ENCODE data around the gene RUFY4.
A peak's percentile ranks its signal among the peaks of the same experiment; 100 is the strongest.

RUFY4 gene

DNA sequence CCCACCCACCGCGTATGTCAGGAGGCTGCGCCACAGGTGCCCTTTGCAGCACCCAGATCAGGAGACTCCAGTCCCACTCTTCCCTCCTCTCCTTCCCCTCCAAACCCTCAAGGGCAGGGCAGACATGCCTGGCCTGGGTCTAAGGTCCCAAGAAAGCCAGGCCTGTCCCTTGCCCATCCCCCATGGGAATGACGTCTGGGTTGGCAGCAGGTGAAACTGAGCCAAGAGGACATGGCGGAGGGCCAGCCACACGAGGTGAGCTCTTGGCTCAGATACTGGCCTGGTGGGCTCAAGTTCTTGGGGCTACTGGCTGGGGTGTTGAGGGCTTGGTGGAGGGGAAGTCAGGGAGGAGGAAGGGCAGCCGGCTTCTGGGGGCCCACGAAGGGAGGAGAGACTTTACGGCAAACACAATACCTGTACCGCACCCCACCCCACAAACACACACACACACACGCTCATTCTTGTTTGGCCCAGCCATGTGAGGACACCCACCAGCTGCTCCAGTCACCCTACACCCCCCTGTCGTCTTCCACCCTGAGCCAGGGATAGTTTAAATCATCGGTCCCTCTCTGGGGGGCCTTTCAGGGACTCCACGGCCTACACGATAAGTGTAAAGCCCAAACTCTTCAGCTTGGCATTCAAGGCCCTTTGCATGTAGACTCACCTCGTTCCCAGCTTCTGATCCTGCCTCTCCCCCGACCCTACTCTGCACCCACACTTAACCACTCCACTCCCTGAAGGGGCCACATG, 42.2 kb upstream of the RUFY4 start:
- Histone ChIP-seq H3K4me3 (ENCODE audit: low read length) (no peak overlapping the region), H3K4me1 (ENCODE audit: insufficient read depth, low read length) (no peaks in the 10 kb centered on the region; the same call in 1 of the 2 replicates), H3K36me3 (ENCODE audit: insufficient read depth, low read depth, low read length) (no peaks in the 10 kb centered on the region), H3K9me3 (ENCODE audit: insufficient read depth, low read depth, low read length) (no peaks in the 10 kb centered on the region), H3K27ac (ENCODE audit: low read length) (no peak overlapping the region), H3K27me3 (ENCODE audit: insufficient read depth, low read length) (0 out of 2 replicates have a peak, but pooled peaks cover 7% of the 10 kb centered on the region), H3K9ac (ENCODE audit: low read depth, low read length) (no peak overlapping the region)

GRCh38 chr2:218027426-218028188, 41.4 kb upstream of the RUFY4 start:
- no peak overlapping the region for H3K9ac ChIP-seq (ENCODE audit: low read depth, low read length)
- no peaks in the 10 kb centered on the region; the same call in 1 of the 2 replicates for H3K4me1 ChIP-seq (ENCODE audit: insufficient read depth, low read length)
- H3K9me3 ChIP-seq (ENCODE audit: insufficient read depth, low read depth, low read length), result no peaks in the 10 kb centered on the region
- no peak overlapping the region for H3K27ac ChIP-seq (ENCODE audit: low read length)
- H3K36me3 ChIP-seq (ENCODE audit: insufficient read depth, low read depth, low read length), result no peaks in the 10 kb centered on the region
- peaks cover 14% of the 10 kb centered on the region for H3K27me3 ChIP-seq (ENCODE audit: insufficient read depth, low read length)
- no peak overlapping the region for H3K4me3 ChIP-seq (ENCODE audit: low read length)

DNA sequence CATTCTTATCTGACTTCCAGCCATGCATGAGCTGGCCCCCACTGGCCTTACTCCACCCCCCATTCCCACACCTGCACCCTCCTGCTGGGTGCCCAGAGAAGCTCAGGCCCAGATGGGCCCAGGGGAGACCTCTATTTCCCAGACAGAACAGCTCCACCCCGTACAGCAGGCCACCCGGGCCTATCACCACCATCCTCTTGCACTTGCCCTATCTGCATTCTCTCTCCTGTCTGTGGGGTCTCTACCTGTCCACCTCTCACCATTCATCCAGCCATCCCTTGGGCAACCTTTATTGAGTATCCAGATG, 40.9 kb upstream of the RUFY4 start:
- Histone ChIP-seq H3K4me3 (ENCODE audit: low read length) (no peak overlapping the region), H3K36me3 (ENCODE audit: insufficient read depth, low read depth, low read length) (no peaks in the 10 kb centered on the region), H3K4me1 (ENCODE audit: insufficient read depth, low read length) (no peaks in the 10 kb centered on the region; the same call in 1 of the 2 replicates), H3K27ac (ENCODE audit: low read length) (no peak overlapping the region), H3K27me3 (ENCODE audit: insufficient read depth, low read length) (peaks cover 19% of the 10 kb centered on the region), H3K9me3 (ENCODE audit: insufficient read depth, low read depth, low read length) (no peaks in the 10 kb centered on the region), H3K9ac (ENCODE audit: low read depth, low read length) (no peak overlapping the region)

DNA sequence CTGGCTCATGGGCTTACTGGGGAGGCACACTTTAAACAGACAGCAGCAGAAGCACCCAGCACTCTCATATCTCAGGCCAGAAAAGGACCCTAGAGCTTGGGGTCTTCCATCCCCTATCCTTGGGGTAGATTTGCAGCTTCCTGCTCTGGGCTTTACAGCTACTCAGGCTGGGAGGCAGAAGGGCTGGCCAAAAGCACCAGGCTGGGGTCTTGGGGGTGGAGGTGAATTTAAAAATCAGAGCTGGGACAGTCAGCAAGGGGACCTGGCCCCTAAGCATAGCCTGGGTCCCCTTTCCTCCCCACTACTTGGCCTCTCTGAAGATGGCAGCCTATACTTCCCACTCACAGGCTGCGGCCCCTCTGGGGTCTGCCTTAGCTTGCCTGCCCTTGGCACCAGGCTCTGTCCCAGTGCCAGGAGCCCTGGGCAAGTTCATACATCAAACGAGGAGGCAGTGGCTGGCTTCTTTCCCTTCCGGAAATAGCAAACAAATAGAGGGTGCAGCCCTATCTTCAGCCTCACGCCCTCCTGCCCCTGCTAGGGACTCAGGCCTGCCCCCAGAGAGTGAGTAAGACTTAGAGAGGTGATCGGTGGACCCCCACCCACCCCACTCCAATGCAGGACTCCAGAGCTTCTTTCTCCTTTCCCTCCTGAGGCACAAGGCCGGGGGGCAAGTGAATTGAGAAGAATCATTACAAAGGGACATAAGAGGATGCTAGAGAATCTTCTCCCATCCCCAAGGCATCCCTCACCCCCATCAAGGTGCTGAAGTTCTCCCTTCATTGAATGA, 40.3 kb upstream of the RUFY4 start:
- H3K27ac ChIP-seq (ENCODE audit: low read length), result no peak overlapping the region
- H3K4me1 ChIP-seq (ENCODE audit: insufficient read depth, low read length), result no peaks in the 10 kb centered on the region; the same call in 1 of the 2 replicates
- H3K9me3 ChIP-seq (ENCODE audit: insufficient read depth, low read depth, low read length), result no peaks in the 10 kb centered on the region
- no peaks in the 10 kb centered on the region for H3K36me3 ChIP-seq (ENCODE audit: insufficient read depth, low read depth, low read length)
- no peak overlapping the region for H3K9ac ChIP-seq (ENCODE audit: low read depth, low read length)
- H3K4me3 ChIP-seq (ENCODE audit: low read length), result no peak overlapping the region
- peaks cover 26% of the 10 kb centered on the region for H3K27me3 ChIP-seq (ENCODE audit: insufficient read depth, low read length)

GRCh38 chr2:218029366-218030360, 39.4 kb upstream of the RUFY4 start:
- no peaks in the 10 kb centered on the region for H3K9me3 ChIP-seq (ENCODE audit: insufficient read depth, low read depth, low read length)
- no peak overlapping the region for H3K9ac ChIP-seq (ENCODE audit: low read depth, low read length)
- no peaks in the 10 kb centered on the region for H3K36me3 ChIP-seq (ENCODE audit: insufficient read depth, low read depth, low read length)
- H3K27me3 ChIP-seq (ENCODE audit: insufficient read depth, low read length), result peaks cover 35% of the 10 kb centered on the region
- H3K4me3 ChIP-seq (ENCODE audit: low read length), result no peak overlapping the region
- H3K4me1 ChIP-seq (ENCODE audit: insufficient read depth, low read length), result no peaks in the 10 kb centered on the region; the same call in 1 of the 2 replicates
- no peak overlapping the region for H3K27ac ChIP-seq (ENCODE audit: low read length)

- Histone ChIP-seq H3K4me3 (ENCODE audit: low read length) (no peak overlapping the region), H3K36me3 (ENCODE audit: insufficient read depth, low read depth, low read length) (no peaks in the 10 kb centered on the region), H3K27me3 (ENCODE audit: insufficient read depth, low read length) (peaks cover 36% of the 10 kb centered on the region), H3K27ac (ENCODE audit: low read length) (no peak overlapping the region), H3K9me3 (ENCODE audit: insufficient read depth, low read depth, low read length) (no peaks in the 10 kb centered on the region), H3K4me1 (ENCODE audit: insufficient read depth, low read length) (no peaks in the 10 kb centered on the region), H3K9ac (ENCODE audit: low read depth, low read length) (no peak overlapping the region)
Measured at GRCh38 chr2:218030409-218031195, 38.5 kb upstream of the RUFY4 start.

DNA sequence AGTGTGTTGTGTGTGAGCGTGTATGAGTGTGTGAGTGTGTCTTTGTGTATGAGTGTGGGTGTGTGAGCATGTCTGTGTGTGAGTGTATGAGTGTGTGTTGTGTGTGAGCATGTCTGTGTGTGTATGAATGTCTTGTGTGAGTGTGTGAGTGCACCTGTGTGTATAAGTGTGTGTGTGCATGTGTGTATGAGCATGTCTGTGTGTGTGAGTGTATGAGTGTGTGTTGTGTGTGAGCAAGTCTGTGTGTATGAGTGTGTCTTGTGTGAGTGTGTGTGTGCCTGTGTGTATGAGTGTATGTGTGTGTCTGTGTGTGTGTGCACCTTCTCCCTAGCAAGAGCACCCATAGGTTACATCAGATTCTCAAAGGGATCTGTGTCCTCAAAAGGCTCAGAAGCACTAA, 37.8 kb upstream of the RUFY4 start:
- Histone ChIP-seq H3K4me1 (ENCODE audit: insufficient read depth, low read length) (no peaks in the 10 kb centered on the region), H3K4me3 (ENCODE audit: low read length) (no peak overlapping the region), H3K9ac (ENCODE audit: low read depth, low read length) (no peak overlapping the region), H3K27ac (ENCODE audit: low read length) (no peak overlapping the region), H3K27me3 (ENCODE audit: insufficient read depth, low read length) (peaks cover 36% of the 10 kb centered on the region), H3K36me3 (ENCODE audit: insufficient read depth, low read depth, low read length) (no peaks in the 10 kb centered on the region), H3K9me3 (ENCODE audit: insufficient read depth, low read depth, low read length) (no peaks in the 10 kb centered on the region)

DNA sequence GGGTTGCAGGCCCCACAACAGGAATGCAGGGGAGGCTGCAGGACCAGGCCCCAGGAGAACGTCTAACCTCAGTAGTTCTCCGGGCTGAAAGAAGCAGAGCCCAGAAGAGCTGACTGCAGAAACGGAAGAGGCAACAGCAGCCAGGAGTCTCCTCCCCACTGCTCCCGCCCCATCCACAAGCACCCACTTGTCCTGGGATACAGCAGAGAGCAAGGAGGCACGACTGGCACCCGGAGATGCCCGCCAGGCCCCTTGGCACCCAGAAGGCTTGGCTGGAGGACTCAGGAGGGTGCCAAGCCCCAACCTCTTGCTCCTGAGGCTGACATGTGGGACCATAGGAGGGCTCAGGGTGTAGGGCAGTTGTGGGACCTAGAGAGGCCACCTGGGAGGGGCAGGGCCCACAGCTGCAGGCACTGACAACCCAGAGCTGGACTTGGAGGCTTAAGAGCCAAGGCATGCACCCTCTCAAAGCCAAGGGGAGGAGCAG, 37.2 kb upstream of the RUFY4 start:
- no peak overlapping the region for H3K27ac ChIP-seq (ENCODE audit: low read length)
- no peak overlapping the region for H3K4me3 ChIP-seq (ENCODE audit: low read length)
- no peaks in the 10 kb centered on the region for H3K4me1 ChIP-seq (ENCODE audit: insufficient read depth, low read length)
- H3K36me3 ChIP-seq (ENCODE audit: insufficient read depth, low read depth, low read length), result no peaks in the 10 kb centered on the region
- no peak overlapping the region for H3K9ac ChIP-seq (ENCODE audit: low read depth, low read length)
- H3K27me3 ChIP-seq (ENCODE audit: insufficient read depth, low read length), result peaks cover 36% of the 10 kb centered on the region
- H3K9me3 ChIP-seq (ENCODE audit: insufficient read depth, low read depth, low read length), result no peaks in the 10 kb centered on the region

- Histone ChIP-seq H3K27ac (ENCODE audit: low read length) (no peak overlapping the region), H3K9ac (ENCODE audit: low read depth, low read length) (no peak overlapping the region), H3K4me1 (ENCODE audit: insufficient read depth, low read length) (no peaks in the 10 kb centered on the region), H3K27me3 (ENCODE audit: insufficient read depth, low read length) (peaks cover 40% of the 10 kb centered on the region), H3K9me3 (ENCODE audit: insufficient read depth, low read depth, low read length) (no peaks in the 10 kb centered on the region), H3K4me3 (ENCODE audit: low read length) (no peak overlapping the region), H3K36me3 (ENCODE audit: insufficient read depth, low read depth, low read length) (no peaks in the 10 kb centered on the region)
Measured at GRCh38 chr2:218032336-218033171, 36.5 kb upstream of the RUFY4 start.

GRCh38 chr2:218033208-218033589, 35.9 kb upstream of the RUFY4 start:
- no peak overlapping the region for H3K9ac ChIP-seq (ENCODE audit: low read depth, low read length)
- no peaks in the 10 kb centered on the region for H3K36me3 ChIP-seq (ENCODE audit: insufficient read depth, low read depth, low read length)
- peaks cover 40% of the 10 kb centered on the region for H3K27me3 ChIP-seq (ENCODE audit: insufficient read depth, low read length)
- no peaks in the 10 kb centered on the region for H3K4me1 ChIP-seq (ENCODE audit: insufficient read depth, low read length)
- no peak overlapping the region for H3K27ac ChIP-seq (ENCODE audit: low read length)
- no peaks in the 10 kb centered on the region for H3K9me3 ChIP-seq (ENCODE audit: insufficient read depth, low read depth, low read length)
- 0 out of 2 replicates have a peak overlapping the region, but pooled peaks have one; percentile 69 for H3K4me3 ChIP-seq (ENCODE audit: low read length)
